Fibroblast of lung (primary cell): ENCODE measurements around the gene SLC34A1. TPM values are rescaled to one million over a fixed set of nuclear protein-coding genes. Genes with fewer than 3 reads are reported as not detected.

Experiments
- DNase-seq, 2 donors: peaks; one replicate each; pipeline versions ENCODE4 v3.0.0 to v3.0.0-alpha.2; 2010; ENCODE audit warnings: low read depth in 2 of 2
- H2AFZ ChIP-seq: 2 replicates; pipeline ENCODE4 v1.5.1; 2012; ENCODE audit warnings: low read length, control low read depth, inconsistent platforms
- H3K27ac ChIP-seq: 2 replicates; pipeline ENCODE4 v1.5.1; 2011; ENCODE audit warnings: low read length, control low read depth; ENCODE audit not compliant: insufficient read depth
- H3K27me3 ChIP-seq: 2 replicates; pipeline ENCODE4 v1.5.1; 2011; ENCODE audit warnings: mild to moderate bottlenecking, low read length; ENCODE audit not compliant: control insufficient read depth, insufficient read depth
- H3K36me3 ChIP-seq: 2 replicates; pipeline ENCODE4 v1.5.1; 2011; ENCODE audit warnings: low read length; ENCODE audit not compliant: control insufficient read depth, insufficient read depth
- H3K4me1 ChIP-seq: 2 replicates; pipeline ENCODE4 v1.5.1; 2011; ENCODE audit warnings: low read length; ENCODE audit not compliant: control insufficient read depth, insufficient read depth; ENCODE audit errors: extremely low read depth
- H3K4me2 ChIP-seq: 2 replicates; pipeline ENCODE4 v1.5.1; 2011; ENCODE audit warnings: low read length, control low read depth; ENCODE audit not compliant: insufficient read depth; ENCODE audit errors: extremely low read depth
- H3K4me3 ChIP-seq, 4 experiments: fragments of 200-600 bp in 1 of 4; sonication (generic) in 1 of 4; replicated peaks in 1 of 4; 2 replicates each; pipeline ENCODE4 v1.5.1; 2011 to 2016; ENCODE audit warnings: low read length in 4 of 4, low read depth in 3 of 4, mild to moderate bottlenecking in 3 of 4, control low read depth in 2 of 4, inconsistent platforms in 1 of 4, mixed read lengths in 1 of 4; ENCODE audit not compliant: insufficient read depth in 1 of 4; ENCODE audit errors: control extremely low read depth in 1 of 4
- H3K79me2 ChIP-seq: 2 replicates; pipeline ENCODE4 v1.5.1; 2012; ENCODE audit warnings: mild to moderate bottlenecking, low read length, inconsistent platforms; ENCODE audit not compliant: control insufficient read depth, insufficient read depth
- H3K9ac ChIP-seq: 2 replicates; pipeline ENCODE4 v1.5.1; 2011; ENCODE audit warnings: mild to moderate bottlenecking, low read length, control low read depth; ENCODE audit not compliant: insufficient read depth
- H3K9me3 ChIP-seq: 2 replicates; pipeline ENCODE4 v1.5.1; 2012; ENCODE audit warnings: low read depth, low read length; ENCODE audit not compliant: control insufficient read depth, insufficient read depth
- H4K20me1 ChIP-seq: 2 replicates; pipeline ENCODE4 v1.5.1; 2011; ENCODE audit warnings: low read length; ENCODE audit not compliant: control insufficient read depth, insufficient read depth; ENCODE audit errors: extremely low read depth
- CTCF ChIP-seq, 2 donors: IDR thresholded peaks in 1 of 2; conservative IDR thresholded peaks in 1 of 2; 1 replicate in 1 of 2; 2 replicates in 1 of 2; pipeline ENCODE4 v1.5.1; 2011 to 2012; ENCODE audit warnings: low read length in 2 of 2, control low read depth in 1 of 2, inconsistent platforms in 1 of 2, low read depth in 1 of 2, mild to moderate bottlenecking in 1 of 2
- EZH2 ChIP-seq: IDR thresholded peaks from 2 replicates; pipeline ENCODE4 v1.5.1; 2012; ENCODE audit warnings: low read length, control low read depth, mild to moderate bottlenecking; ENCODE audit errors: missing control alignments
- polyA plus RNA-seq, 2 donors: library from polyadenylated mRNA; depleted of rRNA in 1 of 2; stranded (reverse) in 1 of 2; unstranded in 1 of 2; fragments of >200 nt; gene quantifications; 2 replicates each; pipeline ENCODE4 v1.2.1, GENCODE V29; 2011 to 2012; ENCODE audit warnings: missing spikeins in 1 of 2
- total RNA-seq: library from RNA; depleted of rRNA; stranded (reverse); fragments of >200 nt; gene quantifications from 2 replicates; pipeline ENCODE4 v1.2.1, GENCODE V29; 2014

The SLC34A1 gene
- total and polyA plus RNA-seq, 2 donors (not counting 1 experiment from before 2014, with no cell fraction given), result not detected

- H2AFZ ChIP-seq, result peak within 1 kb of the TSS; percentile 33
- H3K4me3 ChIP-seq, result peak within 1 kb of the TSS; percentile 39 to 69 (median 49)
- H3K79me2 ChIP-seq, result no peaks in the 10 kb centered on the region
- peaks cover 3% of the 10 kb centered on the region for H3K36me3 ChIP-seq
- peaks cover 7% of the 10 kb centered on the region for H3K4me1 ChIP-seq
- no peaks in the 10 kb centered on the region for H4K20me1 ChIP-seq
- TF ChIP-seq EZH2 (no peak), CTCF (conservative IDR thresholded peaks at IDR 0.05 in 1 of 2, IDR thresholded peaks at IDR 0.05 in 1 of 2; ENCODE audit: low read depth in 1 of 2, low read length in 2 of 2) (no peak)
- DNase-seq, result peak; percentile 57 to 79
- no peak within 1 kb of the TSS for H3K27ac ChIP-seq
- H3K9ac ChIP-seq, result peak within 1 kb of the TSS; percentile 73
- H3K27me3 ChIP-seq, result no peaks in the 10 kb centered on the region
- H3K9me3 ChIP-seq, result no peaks in the 10 kb centered on the region
- peak within 1 kb of the TSS; percentile 96 for H3K4me2 ChIP-seq
Measured at GRCh38 chr5:177446200-177447065, 62.2 kb downstream of the SLC34A1 start, which contains the start of gene PRR7. PRR7 (plus strand) TSS chr5:177446814; CDS start chr5:177455068, 8,254 bp downstream.

GRCh38 chr5:177447066-177447610 lies 62.9 kb downstream of the SLC34A1 start:
- no peak overlapping the region for H2AFZ ChIP-seq
- H3K4me1 ChIP-seq, result peaks cover 7% of the 10 kb centered on the region
- H3K27me3 ChIP-seq, result no peaks in the 10 kb centered on the region
- H4K20me1 ChIP-seq, result no peaks in the 10 kb centered on the region
- no peaks in the 10 kb centered on the region for H3K9me3 ChIP-seq
- peak overlapping the region; percentile 64 for H3K4me2 ChIP-seq
- peaks cover 3% of the 10 kb centered on the region for H3K36me3 ChIP-seq
- peak overlapping the region in 3 of 4 experiments; percentile 39 to 69 (median 42) for H3K4me3 ChIP-seq
- peak overlapping the region; percentile 73 for H3K9ac ChIP-seq
- DNase-seq, result peak; percentile 36 to 53
- no peak for TF ChIP-seq CTCF (conservative IDR thresholded peaks at IDR 0.05 in 1 of 2, IDR thresholded peaks at IDR 0.05 in 1 of 2; ENCODE audit: low read depth in 1 of 2, low read length in 2 of 2)
- no peak for TF ChIP-seq EZH2
- no peak overlapping the region for H3K27ac ChIP-seq
- no peaks in the 10 kb centered on the region for H3K79me2 ChIP-seq

DNA sequence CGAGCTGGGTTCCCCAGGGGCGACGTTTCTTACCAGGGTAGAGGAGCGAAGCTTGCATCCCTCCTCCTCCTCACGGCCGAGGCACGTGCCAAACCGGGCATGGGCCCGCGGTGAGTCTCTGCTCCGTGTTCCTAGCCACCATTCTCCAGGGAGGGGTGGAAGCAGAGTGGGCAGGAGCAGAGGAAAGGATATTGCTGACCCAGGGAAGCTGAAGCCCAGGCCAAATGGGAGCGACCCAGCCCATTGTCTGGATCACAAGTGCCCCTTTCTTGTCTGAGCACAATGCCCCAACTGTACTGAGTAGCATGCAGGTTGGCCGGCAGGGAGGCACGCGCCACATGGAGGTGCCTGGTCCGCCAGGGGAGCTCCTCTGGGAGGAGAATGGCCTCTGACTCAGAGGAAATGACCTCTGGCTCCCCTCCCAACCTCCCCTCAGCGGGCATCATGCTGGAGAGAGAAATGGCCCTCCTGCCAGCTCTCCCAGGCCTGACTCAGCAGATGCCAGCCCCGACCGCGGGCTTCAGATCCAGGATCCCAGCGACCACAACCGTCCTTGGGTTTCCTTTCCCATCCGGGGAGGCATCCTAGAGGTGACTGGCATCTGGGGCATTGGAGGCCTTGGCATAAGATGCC lies 63.5 kb downstream of the SLC34A1 start:
- Histone ChIP-seq H3K4me2 (peak overlapping the region; percentile 65), H3K4me3 (peak overlapping the region in 2 of 4 experiments; percentile 28), H3K4me1 (peaks cover 7% of the 10 kb centered on the region), H3K27ac (no peak overlapping the region), H3K79me2 (no peaks in the 10 kb centered on the region), H3K27me3 (no peaks in the 10 kb centered on the region), H4K20me1 (no peaks in the 10 kb centered on the region), H2AFZ (no peak overlapping the region), H3K9ac (no peak overlapping the region), H3K9me3 (no peaks in the 10 kb centered on the region), H3K36me3 (no peaks in the 10 kb centered on the region)
- peak; percentile 73 to 81 for DNase-seq
- TF ChIP-seq EZH2, result no peak
- TF ChIP-seq CTCF (conservative IDR thresholded peaks at IDR 0.05 in 1 of 2, IDR thresholded peaks at IDR 0.05 in 1 of 2; ENCODE audit: low read depth in 1 of 2, low read length in 2 of 2), result no peak
